ENCODE measurements around the gene TOMT.

The TOMT gene

GRCh38 chr11:72105888-72106287, at the start of gene TOMT:
Gene TOMT (plus strand): TSS chr11:72105924. CDS start chr11:72105952, 28 bp downstream.
- in situ Hi-C loops (cut with HindIII; ENCODE audit: low sequenced_read_pairs) = no loop called here

GRCh38 chr11:72058416-72059034, 47.2 kb upstream of the TOMT start:
- in situ Hi-C loops (cut with HindIII; ENCODE audit: low sequenced_read_pairs) = no loop called here

- in situ Hi-C loops (cut with HindIII; ENCODE audit: low sequenced_read_pairs) = no loop called here
Measured at GRCh38 chr11:72061739-72062396, 43.9 kb upstream of the TOMT start.

GRCh38 chr11:72066855-72067254, 38.9 kb upstream of the TOMT start:
- in situ Hi-C loops (cut with HindIII; ENCODE audit: low sequenced_read_pairs) = no loop called here

- in situ Hi-C loops (cut with HindIII; ENCODE audit: low sequenced_read_pairs) = no loop called here
Measured at GRCh38 chr11:72067266-72067665, 38.5 kb upstream of the TOMT start.

- in situ Hi-C loops (cut with HindIII; ENCODE audit: low sequenced_read_pairs) = no loop called here
Measured at GRCh38 chr11:72067676-72068075, 38.0 kb upstream of the TOMT start.

- in situ Hi-C loops (cut with HindIII; ENCODE audit: low sequenced_read_pairs) = no loop called here
Measured at GRCh38 chr11:72069200-72069599, 36.5 kb upstream of the TOMT start.

GRCh38 chr11:72069787-72070251, 35.9 kb upstream of the TOMT start:
- in situ Hi-C loops (cut with HindIII; ENCODE audit: low sequenced_read_pairs) = no loop called here

GRCh38 chr11:72070491-72070890, 35.2 kb upstream of the TOMT start:
- in situ Hi-C loops (cut with HindIII; ENCODE audit: low sequenced_read_pairs) = no loop called here

- in situ Hi-C loops (cut with HindIII; ENCODE audit: low sequenced_read_pairs) = no loop called here
Measured at GRCh38 chr11:72072348-72072747, 33.4 kb upstream of the TOMT start.

- in situ Hi-C loops (cut with HindIII; ENCODE audit: low sequenced_read_pairs) = no loop called here
Measured at GRCh38 chr11:72075109-72075508, 30.6 kb upstream of the TOMT start.

- in situ Hi-C loops (cut with HindIII; ENCODE audit: low sequenced_read_pairs) = no loop called here
Measured at GRCh38 chr11:72075756-72076155, 30.0 kb upstream of the TOMT start.

- in situ Hi-C loops (cut with HindIII; ENCODE audit: low sequenced_read_pairs) = no loop called here
Measured at GRCh38 chr11:72078477-72078876, 27.2 kb upstream of the TOMT start.

- in situ Hi-C loops (cut with HindIII; ENCODE audit: low sequenced_read_pairs) = no loop called here
Measured at GRCh38 chr11:72079819-72080325, 25.9 kb upstream of the TOMT start.

- in situ Hi-C loops (cut with HindIII; ENCODE audit: low sequenced_read_pairs) = no loop called here
Measured at GRCh38 chr11:72080326-72081183, 25.2 kb upstream of the TOMT start, which contains the start of the genes LRRC51 and NUMA1. Gene LRRC51 (plus strand): TSS chr11:72080850. CDS start chr11:72089084, 8,234 bp downstream. Gene NUMA1 (minus strand): TSS chr11:72080542. CDS start chr11:72035943, 44,599 bp downstream.

GRCh38 chr11:72081184-72081644, 24.5 kb upstream of the TOMT start:
- in situ Hi-C loops (cut with HindIII; ENCODE audit: low sequenced_read_pairs) = no loop called here

- in situ Hi-C loops (cut with HindIII; ENCODE audit: low sequenced_read_pairs) = no loop called here
Measured at GRCh38 chr11:72081821-72082453, 23.8 kb upstream of the TOMT start.

GRCh38 chr11:72083414-72083813, 22.3 kb upstream of the TOMT start:
- in situ Hi-C loops (cut with HindIII; ENCODE audit: low sequenced_read_pairs) = no loop called here

GRCh38 chr11:72084076-72084475, 21.6 kb upstream of the TOMT start:
- in situ Hi-C loops (cut with HindIII; ENCODE audit: low sequenced_read_pairs) = no loop called here

GRCh38 chr11:72084965-72085364, 20.8 kb upstream of the TOMT start:
- in situ Hi-C loops (cut with HindIII; ENCODE audit: low sequenced_read_pairs) = no loop called here

All from DLD1 (cell line).